Esophagus squamous epithelium (tissue), 5 donors: Measurements from ENCODE around the gene TSPAN9. TPM values are rescaled to one million over a fixed set of nuclear protein-coding genes. Genes with fewer than 3 reads are reported as not detected.

Source experiments
- DNase-seq: peaks from one replicate; lab custom pipeline; 2025; lab: John Stamatoyannopoulos, UW
- H3K27ac ChIP-seq, 4 donors: fragments of 200-600 bp; sonication (generic); one replicate each; pipeline ENCODE4 v1.5.1; 2016 to 2019; ENCODE audit warnings: mild to moderate bottlenecking in 1 of 4
- H3K27me3 ChIP-seq, 4 donors: fragments of 200-600 bp; sonication (generic); 1 replicate in 3 of 4; 2 replicates in 1 of 4; pipeline versions ENCODE4 v1.5.1 to v1.6.0; 2017 to 2021; ENCODE audit warnings: antibody characterized with exemption in 1 of 4
- H3K36me3 ChIP-seq, 3 donors: fragments of 200-600 bp; sonication (generic); one replicate each; pipeline ENCODE4 v1.5.1; 2016 to 2019
- H3K4me1 ChIP-seq, 3 donors: fragments of 200-600 bp; sonication (generic); one replicate each; pipeline ENCODE4 v1.5.1; 2017 to 2019
- H3K4me3 ChIP-seq, 4 donors: fragments of 200-600 bp; sonication (generic); 1 replicate in 3 of 4; 2 replicates in 1 of 4; pipeline ENCODE4 v1.5.1; 2016 to 2019; ENCODE audit warnings: mild to moderate bottlenecking in 2 of 4, moderate library complexity in 1 of 4
- H3K9me3 ChIP-seq, 3 donors: fragments of 200-600 bp; sonication (generic); one replicate each; pipeline ENCODE4 v1.5.1; 2016 to 2019
- CTCF ChIP-seq, 6 experiments: fragments of 450-650 bp in 4 of 6; fragments of 200-600 bp in 2 of 6; sonication (generic) in 2 of 6; IDR thresholded peaks; one replicate each; pipeline ENCODE4 v1.5.1; 2016 to 2019; ENCODE audit warnings: antibody characterized with exemption in 6 of 6, mild to moderate bottlenecking in 4 of 6, moderate library complexity in 4 of 6
- POLR2A ChIP-seq, 4 donors: fragments of 450-650 bp; IDR thresholded peaks; one replicate each; pipeline ENCODE4 v1.6.1; 2017; ENCODE audit warnings: antibody characterized with exemption in 4 of 4, mild to moderate bottlenecking in 4 of 4, moderate library complexity in 3 of 4
- WGBS, 2 donors: methylation state at CpG; one replicate each; pipeline ENCODE4 v1.1.5; 2018; 5-methylcytosine and 5-hydroxymethylcytosine counted together
- intact Hi-C: fragments of 100-400 bp; cut with DNase I; formaldehyde crosslinking; loops from one replicate; pipeline ENCODE4 v1.15.0; 2022
- total RNA-seq, 4 donors: library from RNA; depleted of rRNA; stranded (reverse); fragments of >200 nt; gene quantifications; one replicate each; pipeline ENCODE4 v1.1.0, GENCODE V29; 2016
- donor health status: DM: yes; HTN: yes; CAD: no.

The TSPAN9 gene
- total RNA-seq, 4 donors from 2014 or later, result 10.6 to 23.7 (median 17.6) TPM

DNA sequence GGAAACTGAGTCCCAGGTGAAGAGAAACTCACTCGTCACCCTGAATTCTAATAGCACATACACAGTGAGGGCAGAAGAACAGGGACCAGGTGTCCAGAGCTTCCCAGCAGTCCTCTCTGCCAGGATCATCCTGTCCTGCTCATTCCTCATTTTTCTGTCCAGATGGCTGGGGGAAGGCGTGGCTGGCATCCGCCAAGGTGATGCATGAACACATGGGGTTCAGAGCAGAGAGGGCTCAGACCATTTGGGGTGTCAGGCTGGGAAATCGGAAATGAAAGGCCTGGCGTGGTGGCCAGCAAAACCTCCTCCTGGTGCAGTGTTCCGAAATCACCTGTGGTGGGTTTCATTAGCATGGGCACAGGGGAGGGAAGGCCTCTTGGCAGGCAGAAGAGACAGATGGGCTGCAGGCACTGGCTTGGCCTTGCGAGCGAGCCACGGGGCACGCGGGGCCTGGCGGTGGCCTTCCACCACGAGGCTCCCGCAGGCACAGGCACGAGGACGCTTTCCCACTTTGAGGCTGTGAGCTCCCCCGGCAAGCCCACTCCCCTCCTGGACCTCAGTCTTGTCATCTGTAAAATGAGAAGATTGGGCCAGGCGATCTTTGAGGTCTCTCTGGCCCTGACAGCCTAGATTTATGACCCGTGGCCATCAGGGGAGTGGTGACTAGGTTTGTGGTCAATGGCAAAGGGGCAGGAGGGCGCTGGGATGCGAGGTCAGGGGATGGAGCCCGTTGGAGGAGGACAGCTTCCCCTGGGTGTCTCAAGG is 68.5 kb downstream of the TSPAN9 start:
- 83 to 87% methylated on average over 10 to 19 of the region's 22 CpGs for WGBS, 2 donors
- H3K4me3 ChIP-seq, result no peak overlapping the region
- H3K27me3 ChIP-seq, result no peaks in the 10 kb centered on the region
- H3K36me3 ChIP-seq, result no peaks in the 10 kb centered on the region
- H3K27ac ChIP-seq, result no peak overlapping the region
- no peak for DNase-seq
- intact Hi-C loops, result no loop called here
- TF ChIP-seq POLR2A (IDR thresholded peaks at IDR 0.05) (no peak), CTCF (IDR thresholded peaks at IDR 0.05) (no peak)
- no peaks in the 10 kb centered on the region for H3K9me3 ChIP-seq
- peaks cover 0 to 42% (median 8%) of the 10 kb centered on the region in 3 donors for H3K4me1 ChIP-seq

GRCh38 chr12:3147260-3147659 is 70.1 kb downstream of the TSPAN9 start:
- Histone ChIP-seq H3K4me1 (peaks cover 6 to 57% (median 21%) of the 10 kb centered on the region in 3 donors), H3K27me3 (no peaks in the 10 kb centered on the region), H3K36me3 (peaks cover 0 to 5% (median 0%) of the 10 kb centered on the region in 3 donors), H3K4me3 (no peak overlapping the region), H3K27ac (no peak overlapping the region), H3K9me3 (no peaks in the 10 kb centered on the region)
- DNase-seq, result no peak
- WGBS, 2 donors, result 85 to 92% methylated on average over 10 to 12 of the region's 15 CpGs
- TF ChIP-seq CTCF (IDR thresholded peaks at IDR 0.05), result no peak
- no peak for TF ChIP-seq POLR2A (IDR thresholded peaks at IDR 0.05)
- intact Hi-C loops, result no loop called here

DNA sequence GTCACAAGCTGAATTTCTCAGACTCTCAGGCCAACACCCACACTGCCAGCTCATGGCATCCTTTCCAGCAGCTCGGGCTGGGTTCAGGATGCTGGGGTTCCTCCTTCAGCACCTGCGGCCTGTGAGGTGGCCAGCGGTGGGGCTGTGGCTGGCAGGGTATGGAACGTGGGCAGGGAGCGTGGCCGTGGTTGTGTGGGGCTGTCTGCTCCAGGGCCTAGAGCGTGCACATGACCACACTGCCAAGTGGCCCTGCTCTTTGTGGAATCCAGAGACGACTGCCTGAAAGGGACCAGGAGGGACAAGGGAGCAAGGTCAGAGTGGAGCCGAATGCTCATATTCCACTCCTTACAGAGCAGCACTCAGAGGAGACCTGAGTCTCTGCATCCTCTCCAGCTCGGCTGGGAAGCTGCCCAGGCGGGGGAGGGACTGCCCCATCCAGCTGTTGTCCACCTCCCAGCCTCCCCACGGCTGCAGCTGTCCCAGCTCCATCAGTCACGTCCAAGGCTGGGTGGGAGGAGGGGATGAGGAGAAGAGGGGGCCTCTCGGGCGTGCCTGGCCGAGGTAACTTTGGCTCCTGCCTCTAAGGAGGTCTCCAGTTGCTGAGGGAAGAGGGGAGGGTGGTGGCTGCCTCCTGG is 71.3 kb downstream of the TSPAN9 start:
- no peaks in the 10 kb centered on the region for H3K9me3 ChIP-seq
- no peaks in the 10 kb centered on the region for H3K27me3 ChIP-seq
- intact Hi-C loops, result no loop called here
- H3K4me3 ChIP-seq, result no peak overlapping the region
- no peak for DNase-seq
- WGBS, 2 donors, result 40 to 57% methylated on average over 1 to 3 of the region's 16 CpGs
- H3K4me1 ChIP-seq, result peaks cover 6 to 62% (median 21%) of the 10 kb centered on the region in 3 donors
- no peak overlapping the region for H3K27ac ChIP-seq
- TF ChIP-seq POLR2A (IDR thresholded peaks at IDR 0.05) (no peak), CTCF (IDR thresholded peaks at IDR 0.05) (no peak)
- H3K36me3 ChIP-seq, result peaks cover 0 to 5% (median 0%) of the 10 kb centered on the region in 3 donors

DNA sequence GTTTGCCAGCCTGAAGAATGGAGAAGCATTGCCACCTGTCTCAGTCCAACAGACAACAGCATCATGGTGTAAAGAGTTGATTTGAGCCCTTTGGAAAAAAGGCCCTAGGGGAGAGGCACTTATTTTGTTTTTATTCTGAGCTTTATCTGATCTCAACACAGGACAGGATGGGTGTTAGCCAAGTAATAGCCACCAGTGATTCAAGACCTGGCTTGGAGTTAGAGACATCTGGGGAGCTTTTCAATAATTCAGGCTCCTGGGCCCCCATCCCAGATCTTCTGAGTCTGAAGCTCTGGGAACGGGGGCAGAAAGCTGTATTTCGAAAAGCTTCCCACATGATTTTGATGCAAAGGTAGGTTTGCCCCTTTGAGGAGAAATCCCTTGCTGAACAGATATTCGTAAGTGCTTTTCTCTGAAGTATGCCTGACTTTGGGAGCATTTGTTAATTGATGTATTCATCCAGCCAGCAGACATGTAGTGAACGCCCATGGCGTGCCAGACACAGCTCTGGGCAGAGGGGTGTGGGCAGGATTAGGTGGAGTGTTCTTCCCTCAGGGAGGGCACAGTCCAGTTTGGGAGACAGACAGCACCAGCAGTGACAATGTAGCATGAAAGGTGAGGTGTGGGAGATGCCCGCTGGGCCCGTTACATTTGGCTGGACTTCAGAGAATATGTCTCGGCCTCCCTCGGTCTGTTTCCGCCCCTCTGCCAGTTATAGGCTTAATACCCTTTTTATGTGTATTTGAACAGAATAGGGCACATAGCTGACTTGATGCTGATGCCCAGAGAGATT is 72.5 kb downstream of the TSPAN9 start:
- WGBS, 2 donors, result 79% methylated on average over 9 to 10 of the region's 10 CpGs
- Histone ChIP-seq H3K36me3 (peaks cover 0 to 5% (median 0%) of the 10 kb centered on the region in 3 donors), H3K4me1 (peaks cover 6 to 54% (median 21%) of the 10 kb centered on the region in 3 donors), H3K9me3 (no peaks in the 10 kb centered on the region), H3K4me3 (no peak overlapping the region), H3K27ac (no peak overlapping the region), H3K27me3 (no peaks in the 10 kb centered on the region)
- DNase-seq, result no peak
- intact Hi-C loops, result no loop called here
- no peak for TF ChIP-seq POLR2A (IDR thresholded peaks at IDR 0.05)
- no peak for TF ChIP-seq CTCF (IDR thresholded peaks at IDR 0.05)
